Erythroblast (primary cell): ENCODE results near the gene CCR8.
A peak's percentile ranks its signal among the peaks of the same experiment; 100 is the strongest.

Source experiments
- DNase-seq, 2 experiments: peaks; one replicate each; lab custom pipeline; 2025; lab: John Stamatoyannopoulos, UW
- GATA1 ChIP-seq: IDR thresholded peaks from 2 replicates; pipeline ENCODE4 v1.6.1; 2011; ENCODE audit warnings: low read depth, mild to moderate bottlenecking, control low read depth, low read length, moderate library complexity
- POLR2A ChIP-seq: IDR thresholded peaks from 2 replicates; pipeline ENCODE4 v1.6.1; 2011; ENCODE audit warnings: mild to moderate bottlenecking, low read length

The CCR8 gene

DNA sequence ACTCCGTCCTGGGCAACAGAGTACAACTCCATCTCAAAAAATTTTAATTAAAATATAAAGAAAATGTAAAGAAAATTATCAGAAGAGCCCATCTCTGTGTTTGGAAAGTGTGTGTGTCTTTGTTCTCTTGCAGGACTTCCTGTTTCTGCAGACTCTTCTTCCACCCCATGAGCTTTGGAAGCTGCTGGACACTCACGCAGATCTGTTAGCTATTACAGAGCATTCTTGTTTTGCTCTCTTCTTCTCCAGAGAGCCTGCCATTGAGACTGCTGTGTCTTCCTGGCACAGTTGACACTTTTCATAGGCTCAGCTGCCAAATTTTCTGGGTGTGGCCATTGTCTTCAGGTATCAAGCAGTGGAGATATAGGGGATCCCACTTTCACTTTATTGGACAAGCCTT lies 6.0 kb upstream of the CCR8 start:
- TF ChIP-seq GATA1, result no peak
- no peak for TF ChIP-seq POLR2A
- peak in 1 of 2 experiments; percentile 23 for DNase-seq

DNA sequence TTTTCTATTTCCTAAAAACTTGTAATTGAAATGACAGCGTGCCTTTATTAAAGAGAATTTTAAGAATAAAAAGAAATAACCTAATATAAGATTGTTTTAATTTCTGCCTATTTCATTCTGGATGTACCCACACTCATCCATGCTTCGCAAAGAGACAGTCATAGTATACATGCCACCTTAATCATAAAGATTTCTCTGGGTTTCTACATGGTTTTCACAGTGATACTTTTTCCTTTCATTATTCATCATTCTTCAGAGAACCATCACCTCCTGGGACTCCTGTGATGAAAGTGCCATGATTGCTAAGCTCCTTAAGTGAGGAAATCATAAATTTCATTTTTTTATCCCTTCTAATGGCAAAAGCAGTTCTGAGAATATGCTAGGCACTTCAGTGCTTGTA lies 4.3 kb upstream of the CCR8 start:
- TF ChIP-seq GATA1 (no peak), POLR2A (no peak)
- DNase-seq, result no peak

GRCh38 chr3:39327053-39327745 lies 2.3 kb upstream of the CCR8 start:
- DNase-seq, result no peak
- TF ChIP-seq POLR2A (no peak), GATA1 (no peak)

DNA sequence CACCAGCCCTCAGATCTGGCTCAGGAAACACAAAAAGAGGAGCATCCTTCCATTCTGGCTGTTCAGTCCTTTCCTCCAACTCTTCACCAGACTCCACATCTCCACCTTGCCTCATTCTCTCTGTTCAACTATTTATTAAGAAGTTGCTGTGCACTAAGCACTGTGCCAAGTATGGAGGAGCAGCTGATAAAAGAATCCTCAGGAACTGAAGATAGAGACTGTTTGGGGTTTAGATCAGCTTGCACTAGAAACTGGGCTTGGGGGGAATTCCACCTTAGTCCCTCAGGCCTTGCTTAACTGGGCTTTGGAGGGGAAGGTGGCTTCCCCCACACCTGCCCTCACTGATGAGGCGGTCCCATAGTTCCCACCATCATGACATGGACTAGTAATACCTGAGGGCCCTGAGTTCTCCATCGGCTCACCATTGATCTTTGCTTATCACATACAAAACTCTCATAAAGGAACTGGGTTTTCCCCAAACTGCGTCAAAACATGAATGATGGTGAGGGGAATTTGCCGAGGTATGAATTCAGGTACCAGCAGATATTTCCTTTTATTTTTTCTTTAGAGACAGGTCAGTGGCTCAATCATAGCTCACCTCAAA lies 1.7 kb upstream of the CCR8 start:
- no peak for DNase-seq
- TF ChIP-seq POLR2A (no peak), GATA1 (no peak)

- no peak for DNase-seq
- TF ChIP-seq GATA1, result no peak
- TF ChIP-seq POLR2A, result no peak
Observed at GRCh38 chr3:39330824-39331223, 1.3 kb downstream of the CCR8 start.

- no peak for TF ChIP-seq POLR2A
- no peak for TF ChIP-seq GATA1
- DNase-seq, result no peak
Observed at GRCh38 chr3:39332525-39332924, 3.0 kb downstream of the CCR8 start.

GRCh38 chr3:39333607-39334006 lies 4.1 kb downstream of the CCR8 start:
- DNase-seq, result no peak
- no peak for TF ChIP-seq GATA1
- TF ChIP-seq POLR2A, result no peak

DNA sequence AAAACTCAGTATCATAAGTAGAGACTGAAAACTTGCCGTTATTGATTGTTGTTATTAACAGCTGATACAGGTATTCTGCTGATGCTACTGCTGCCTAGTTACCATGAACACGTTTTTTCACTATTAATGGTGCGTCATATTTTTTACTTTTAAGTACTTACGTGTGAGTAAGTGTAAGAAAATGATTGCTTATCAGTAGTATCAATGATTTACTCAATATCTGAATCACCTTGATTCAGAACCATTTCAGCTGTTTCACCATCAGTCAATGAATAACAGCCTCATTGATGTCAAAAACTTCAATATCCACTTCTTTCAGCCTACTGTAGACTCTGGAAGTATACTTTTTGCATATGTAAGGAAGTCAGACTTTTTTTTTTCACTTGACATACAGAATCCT lies 4.7 kb downstream of the CCR8 start:
- DNase-seq, result no peak
- TF ChIP-seq GATA1, result no peak
- no peak for TF ChIP-seq POLR2A

- DNase-seq, result no peak
- TF ChIP-seq GATA1 (no peak), POLR2A (no peak)
Observed at GRCh38 chr3:39338201-39338600, 8.7 kb downstream of the CCR8 start.

GRCh38 chr3:39339086-39339485 lies 9.6 kb downstream of the CCR8 start:
- DNase-seq, result no peak
- TF ChIP-seq GATA1 (no peak), POLR2A (no peak)

DNA sequence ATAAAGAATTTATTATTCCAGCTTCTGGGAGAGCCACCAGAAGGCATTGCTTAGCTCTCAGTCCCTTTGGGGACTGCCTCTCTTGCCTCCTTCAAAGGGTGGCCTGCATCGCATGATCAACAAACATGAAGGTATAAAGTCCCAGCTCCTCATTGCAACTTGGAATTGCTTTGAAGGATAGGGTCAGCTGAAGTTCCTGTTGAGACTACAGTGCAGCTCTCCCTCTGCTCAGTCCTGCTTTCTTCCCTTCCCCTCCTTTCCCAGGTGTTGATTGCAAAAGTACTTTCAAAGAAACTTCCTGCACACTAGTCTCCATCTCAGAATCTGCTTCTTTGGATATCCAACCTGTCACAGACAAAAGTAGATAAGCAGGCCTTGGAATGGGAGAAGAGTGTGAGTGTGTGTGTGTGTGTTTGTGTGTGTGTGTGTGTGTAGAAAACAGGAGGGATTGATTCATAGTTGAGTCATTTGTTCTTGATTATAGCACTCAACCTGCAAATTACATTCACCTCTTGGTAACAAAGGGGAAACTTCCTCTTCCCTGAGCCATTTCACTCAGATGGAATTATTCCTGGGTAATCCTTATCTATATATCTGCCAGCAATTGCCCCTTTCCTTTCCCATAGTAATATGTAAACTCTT lies 13.7 kb downstream of the CCR8 start:
- DNase-seq, result no peak
- TF ChIP-seq GATA1 (no peak), POLR2A (no peak)

DNA sequence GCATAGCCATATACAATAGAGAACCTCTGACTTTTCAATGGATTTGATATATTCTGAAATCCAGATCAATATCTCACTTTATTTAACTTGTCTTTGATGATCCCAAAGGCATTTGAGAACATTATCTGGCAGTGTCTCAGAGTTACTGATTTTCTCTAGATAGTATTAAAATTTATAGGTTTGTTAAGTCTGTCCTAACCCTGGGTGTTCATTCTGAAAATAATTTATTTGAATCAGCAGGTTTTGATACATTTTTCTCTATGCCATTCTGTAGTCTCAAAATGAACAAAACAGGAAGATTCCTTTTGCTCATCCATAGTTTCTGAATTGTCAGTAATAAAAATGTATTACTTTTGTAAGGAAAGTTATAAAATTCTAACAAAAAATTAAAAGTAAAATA lies 14.3 kb downstream of the CCR8 start:
- no peak for TF ChIP-seq POLR2A
- TF ChIP-seq GATA1, result no peak
- DNase-seq, result no peak

DNA sequence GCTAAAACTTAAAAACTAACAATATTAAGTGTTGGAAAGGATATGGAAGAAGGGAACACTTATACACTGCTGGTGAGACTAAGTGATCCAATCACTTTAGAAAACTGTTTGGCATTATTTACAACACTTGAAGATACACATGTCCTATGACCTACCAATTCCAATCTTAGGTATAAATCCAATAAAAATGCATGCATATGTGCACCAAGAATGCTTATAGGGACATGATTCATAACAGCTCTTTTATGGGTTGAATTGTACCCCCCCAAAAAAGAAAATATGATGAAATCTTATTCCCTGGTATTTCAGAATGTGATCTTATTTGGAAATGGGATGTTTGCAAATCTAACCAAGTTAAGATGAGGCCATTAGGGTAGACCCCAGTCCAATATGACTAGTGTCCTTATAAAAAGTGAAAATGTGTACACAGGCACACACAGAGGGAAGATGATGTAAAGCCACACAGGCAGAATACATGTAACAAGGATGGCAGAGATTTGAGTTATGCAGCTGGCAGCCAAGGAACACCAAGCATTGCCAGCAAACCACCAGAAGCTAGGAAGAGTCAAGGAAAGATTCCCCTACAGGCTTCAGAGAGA lies 15.3 kb downstream of the CCR8 start:
- no peak for TF ChIP-seq GATA1
- no peak for TF ChIP-seq POLR2A
- no peak for DNase-seq

DNA sequence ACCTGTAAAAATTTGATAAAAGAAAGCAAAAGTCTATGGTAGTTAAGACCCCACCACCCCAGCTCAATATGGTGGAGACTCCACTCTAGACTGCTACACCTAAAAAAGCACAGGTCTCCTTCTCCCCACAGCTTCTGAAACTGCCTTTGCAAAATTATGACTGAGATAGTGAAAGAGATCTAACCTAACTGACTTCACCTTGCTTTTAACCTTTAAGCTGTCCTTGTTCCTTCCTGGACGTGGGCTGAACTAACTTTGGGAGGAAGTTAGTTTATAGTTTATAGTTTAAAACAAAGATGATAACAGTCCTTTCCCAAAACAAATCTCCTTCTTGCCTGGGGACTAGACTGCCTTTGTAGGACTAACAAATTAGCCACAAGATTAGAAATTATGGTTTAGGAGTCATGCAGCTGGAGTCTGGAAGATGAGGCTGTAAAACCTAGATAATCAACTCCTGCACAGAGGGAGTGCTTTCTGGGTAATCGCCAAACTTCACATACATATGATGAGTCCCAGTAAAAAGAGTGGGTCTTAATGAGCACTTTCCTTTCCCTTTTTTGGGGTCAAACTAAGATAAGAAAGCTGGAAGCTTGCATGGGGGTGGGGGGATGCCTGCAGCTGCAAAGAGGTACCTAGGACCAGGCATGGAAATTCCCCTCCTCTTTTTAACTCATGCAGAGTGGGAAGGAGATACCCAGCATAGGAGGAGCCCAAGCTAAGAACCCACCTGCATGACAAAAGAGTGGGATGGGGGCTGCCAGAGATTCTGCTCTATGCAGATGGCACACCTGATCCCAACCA lies 17.5 kb downstream of the CCR8 start:
- peak; percentile 53 to 81 for DNase-seq
- no peak for TF ChIP-seq GATA1
- TF ChIP-seq POLR2A, result no peak
